ENCODE data around the gene CDK5R1. TPM values are rescaled to one million over a fixed set of nuclear protein-coding genes. Genes with fewer than 3 reads are reported as not detected.

Gene CDK5R1
- total RNA-seq (2022; extraction: Qiagen RNA extraction; ENCODE audit: low read depth) = 2.9 to 4.3 TPM (median 3.5 TPM) in 5 replicates

DNA sequence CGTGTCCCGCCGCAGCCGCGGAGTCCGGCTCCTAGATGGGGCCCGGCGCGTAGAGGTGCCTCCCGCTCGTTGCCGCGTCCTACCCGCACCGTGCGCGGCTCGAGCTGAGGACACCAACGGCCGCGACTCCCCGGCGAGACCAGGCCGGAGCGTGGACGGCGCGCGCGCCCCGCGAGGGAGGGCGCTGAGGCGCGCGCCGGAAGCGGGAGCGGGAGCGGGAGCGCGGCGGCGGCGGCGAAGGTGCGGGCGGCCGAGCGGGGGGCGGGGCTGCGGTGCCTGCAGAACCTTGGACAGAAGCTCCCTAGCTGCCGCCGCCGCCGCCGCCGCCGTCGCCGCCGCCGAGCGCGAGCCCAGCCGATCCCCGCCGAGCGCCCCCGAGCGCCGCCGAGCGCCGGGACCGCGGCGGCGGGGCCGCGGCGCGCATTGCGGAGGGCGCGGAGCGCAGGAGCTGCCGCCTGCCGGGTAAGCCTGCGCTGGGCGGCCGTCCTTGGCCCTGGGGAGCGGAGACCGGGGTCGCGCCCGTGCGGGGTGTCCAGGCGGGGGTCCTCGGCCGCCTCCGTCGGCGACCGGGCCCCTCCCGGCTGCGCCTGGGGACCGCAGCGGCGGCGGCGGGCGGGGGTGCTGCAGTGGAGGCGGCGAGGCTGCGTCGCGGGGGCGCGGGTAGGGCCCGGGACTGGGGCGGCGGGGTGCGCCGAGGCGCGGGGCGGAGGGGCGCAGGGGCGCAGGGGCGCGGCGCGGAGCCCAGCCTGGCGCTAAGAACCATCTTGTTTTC lies at the start of gene CDK5R1:
CDK5R1 (plus strand) TSS at position 293 of the 772 bp plus-strand sequence. CDS start 628 bp downstream, outside the sequence.

DNA sequence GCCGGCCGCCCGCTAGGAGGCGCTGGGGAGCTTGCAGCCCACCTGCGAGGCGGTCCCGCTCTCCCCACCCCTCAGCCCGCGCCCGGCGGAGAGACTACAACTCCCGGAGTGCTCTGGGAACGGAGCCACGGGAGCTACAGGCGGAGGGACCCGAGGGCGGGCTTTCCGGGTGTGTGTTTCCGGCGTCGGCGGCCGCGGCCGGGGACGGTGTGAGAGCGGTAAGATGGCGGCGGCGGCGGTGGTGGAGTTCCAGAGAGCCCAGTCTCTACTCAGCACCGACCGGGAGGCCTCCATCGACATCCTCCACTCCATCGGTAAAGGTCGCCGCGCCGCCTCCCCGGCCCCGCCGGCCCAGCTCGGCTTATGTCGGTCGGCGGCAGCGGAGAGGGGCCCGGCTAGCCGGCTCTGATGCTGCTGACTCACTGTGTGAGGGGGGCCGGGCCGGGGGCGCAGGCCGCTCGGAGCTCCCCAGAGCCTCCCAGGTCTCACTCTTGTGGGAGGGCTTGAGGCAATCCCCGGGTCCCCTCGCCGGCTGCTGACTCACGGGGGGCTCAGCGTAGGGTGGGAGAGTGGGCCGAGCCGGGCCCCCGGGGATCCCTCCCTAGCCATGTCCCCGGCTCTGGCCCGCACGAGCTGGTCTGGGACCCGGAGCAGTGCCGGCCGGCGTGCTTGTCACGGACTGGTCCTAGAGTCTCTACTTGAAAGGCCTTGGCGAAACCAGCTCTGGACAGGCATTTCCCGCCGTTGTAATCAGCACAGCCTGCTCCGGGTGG lies 42.3 kb upstream of the CDK5R1 start, which contains the start of gene PSMD11:
PSMD11 (plus strand) TSS at position 210 of the 773 bp plus-strand sequence; CDS start at position 224, 14 bp downstream.

Other genes with a start within 250 kb of the CDK5R1 start
- 3.5 to 5.8 TPM (median 4.7 TPM) in 5 replicates for gene RHBDL3, start 221.2 kb upstream of the CDK5R1 start, total RNA-seq (2022; extraction: Qiagen RNA extraction; ENCODE audit: low read depth)
- gene C17orf75, start 144.8 kb upstream of the CDK5R1 start, total RNA-seq (2022; extraction: Qiagen RNA extraction; ENCODE audit: low read depth) = 27.0 to 35.3 TPM (median 28.8 TPM) in 5 replicates
- 246 to 266 TPM (median 252 TPM) in 5 replicates for gene ZNF207, start 136.8 kb upstream of the CDK5R1 start, total RNA-seq (2022; extraction: Qiagen RNA extraction; ENCODE audit: low read depth)
- 190 to 235 TPM (median 210 TPM) in 5 replicates for gene PSMD11, start 42.5 kb upstream of the CDK5R1 start, total RNA-seq (2022; extraction: Qiagen RNA extraction; ENCODE audit: low read depth)

Measured in A549 treated with DMSO at 1 μM for 4 hours (cell line).